IMR-90 (cell line): ENCODE measurements around the gene ACTMAP.

Experiments
- BHLHE40 ChIP-seq: fragments of 150-350 bp; IDR thresholded peaks from 2 replicates; pipeline ENCODE4 v1.6.1; 2016; ENCODE audit warnings: mild to moderate bottlenecking, low read depth, low read length
- CEBPB ChIP-seq: IDR thresholded peaks from 2 replicates; pipeline ENCODE4 v1.6.1; 2012; ENCODE audit warnings: low read depth, low read length, improper control_type of control experiment
- CTCF ChIP-seq: conservative IDR thresholded peaks from 2 replicates; pipeline ENCODE4 v1.5.1; 2012; ENCODE audit warnings: mild to moderate bottlenecking, low read depth, low read length, improper control_type of control experiment
- MAFK ChIP-seq: IDR thresholded peaks from 2 replicates; pipeline ENCODE4 v1.6.1; 2012; ENCODE audit warnings: low read depth, low read length, improper control_type of control experiment
- MXI1 ChIP-seq: IDR thresholded peaks from 2 replicates; pipeline ENCODE4 v1.6.1; 2012; ENCODE audit warnings: low read depth, mild to moderate bottlenecking, low read length, moderate library complexity, borderline replicate concordance

GRCh38 chr19:40778706-40779284 is 28.5 kb upstream of the ACTMAP start:
- TF ChIP-seq MAFK (no peak), BHLHE40 (no peak), MXI1 (no peak), CTCF (no peak), CEBPB (no peak)
